Thymus (tissue), 11 donors: ENCODE data around the gene CTNNA3. TPM values are rescaled to one million over a fixed set of nuclear protein-coding genes. Genes with fewer than 3 reads are reported as not detected.

ENCODE experiments used
- DNase-seq, 9 donors: peaks; one replicate each; pipeline ENCODE4 v3.0.0-alpha.2; 2013; ENCODE audit warnings: low spot score in 9 of 9, low read depth in 6 of 9, missing footprints in 1 of 9
- H3K27ac ChIP-seq, 2 donors: one replicate each; pipeline ENCODE4 v1.5.1; 2013; ENCODE audit warnings: control low read depth in 1 of 2, low read depth in 1 of 2, low read length in 1 of 2, mild to moderate bottlenecking in 1 of 2, moderate library complexity in 1 of 2
- H3K27me3 ChIP-seq, 2 donors: one replicate each; pipeline ENCODE4 v1.5.1; 2013; ENCODE audit warnings: low read length in 1 of 2; ENCODE audit not compliant: control insufficient read depth in 2 of 2, insufficient read depth in 1 of 2
- H3K36me3 ChIP-seq, 2 donors: one replicate each; pipeline ENCODE4 v1.5.1; 2013; ENCODE audit warnings: low read length in 1 of 2, mild to moderate bottlenecking in 1 of 2, moderate library complexity in 1 of 2; ENCODE audit not compliant: control insufficient read depth in 2 of 2, insufficient read depth in 2 of 2
- H3K4me1 ChIP-seq, 2 donors: one replicate each; pipeline ENCODE4 v1.5.1; 2013; ENCODE audit warnings: low read length in 2 of 2; ENCODE audit not compliant: control insufficient read depth in 2 of 2, insufficient read depth in 2 of 2
- H3K4me3 ChIP-seq, 2 donors: one replicate each; pipeline ENCODE4 v1.5.1; 2013; ENCODE audit warnings: low read length in 2 of 2, control low read depth in 1 of 2, mild to moderate bottlenecking in 1 of 2
- H3K9me3 ChIP-seq, 2 donors: one replicate each; pipeline ENCODE4 v1.5.1; 2013; ENCODE audit warnings: low read length in 1 of 2, mild to moderate bottlenecking in 1 of 2; ENCODE audit not compliant: control insufficient read depth in 2 of 2, insufficient read depth in 1 of 2
- WGBS: extraction: QIAGEN DNeasy Blood & Tissue Kit; methylation state at CpG from one replicate; pipeline ENCODE4 v1.1.7; 2013; 5-methylcytosine and 5-hydroxymethylcytosine counted together
- polyA plus RNA-seq: library from polyadenylated mRNA; stranded (reverse); fragments of 200-250 nt; gene quantifications from one replicate; pipeline ENCODE4 v1.2.3, GENCODE V29; 2013
- total RNA-seq: library from RNA; stranded (reverse); fragments of 120-200 nt; gene quantifications from one replicate; pipeline ENCODE4 v1.2.4, GENCODE V29; 2013
- donor health status: healthy.

CTNNA3 gene
- total and polyA plus RNA-seq, 2 donors, result 0.27 to 0.28 TPM

DNA sequence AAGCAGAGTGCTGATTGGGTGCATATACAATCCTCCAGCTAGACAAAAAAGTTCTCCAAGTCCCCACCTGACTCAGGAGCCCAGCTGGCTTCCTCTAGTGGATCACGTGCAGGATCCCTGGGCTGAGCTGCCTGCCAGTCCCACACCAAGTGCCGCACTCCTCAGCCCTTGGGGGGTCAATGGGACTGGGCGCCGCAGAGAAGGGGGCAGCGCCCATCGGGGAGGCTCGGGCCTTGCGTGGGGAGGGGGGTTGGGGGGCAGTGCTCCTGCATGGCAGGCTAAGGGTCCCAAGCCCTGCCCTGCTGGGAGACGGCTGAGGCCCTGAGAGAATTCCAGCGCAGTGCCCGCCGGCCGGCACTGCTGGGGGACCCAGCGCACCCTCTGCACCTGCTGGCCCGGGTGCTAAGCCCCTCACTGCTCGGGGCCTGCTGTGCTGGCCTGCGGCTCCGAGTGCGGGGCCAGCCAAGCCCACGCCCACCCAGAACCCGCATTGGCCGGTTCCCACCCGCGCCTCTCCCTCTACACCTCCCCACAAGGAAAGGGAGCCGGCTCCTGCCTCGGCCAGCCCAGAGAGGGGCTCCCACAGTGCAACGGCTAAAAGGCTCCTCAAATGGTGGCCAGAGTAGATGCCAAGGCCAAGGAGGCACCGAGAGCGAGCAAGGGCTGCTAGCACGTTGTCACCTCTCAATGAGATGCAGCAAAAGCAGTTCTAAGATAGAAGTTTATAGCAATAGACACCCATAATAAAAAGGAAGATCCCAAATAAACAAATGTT, 1044.5 kb downstream of the CTNNA3 start:
- no peak overlapping the region for H3K27ac ChIP-seq
- H3K4me3 ChIP-seq, result no peak overlapping the region
- no peak for DNase-seq
- H3K4me1 ChIP-seq, result no peaks in the 10 kb centered on the region
- H3K36me3 ChIP-seq, result no peaks in the 10 kb centered on the region
- peaks cover 1 to 14% of the 10 kb centered on the region in 2 donors for H3K9me3 ChIP-seq
- H3K27me3 ChIP-seq, result no peaks in the 10 kb centered on the region
- 92% methylated on average over 30 of the region's 30 CpGs for WGBS

DNA sequence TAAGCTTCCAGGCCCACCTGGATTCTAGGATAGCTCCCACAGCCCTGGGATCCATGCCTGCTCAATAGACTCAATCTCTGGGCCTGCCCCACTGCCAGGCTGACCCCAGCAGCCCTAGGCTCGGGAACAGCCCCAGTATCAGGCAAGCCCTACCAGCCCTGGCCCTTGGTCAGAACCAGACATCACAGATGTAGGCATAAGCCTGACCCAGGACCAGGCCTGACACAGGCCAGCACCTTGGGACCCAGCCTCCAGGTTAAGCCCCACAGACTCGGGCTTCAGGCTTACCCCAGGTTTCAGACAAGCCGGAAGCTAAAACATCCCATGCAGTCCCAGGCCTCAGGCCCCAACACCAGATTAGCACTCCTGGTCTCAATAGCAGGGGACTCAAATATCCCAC, 1046.4 kb downstream of the CTNNA3 start:
- Histone ChIP-seq H3K9me3 (peaks cover 1 to 14% of the 10 kb centered on the region in 2 donors), H3K4me3 (no peak overlapping the region), H3K36me3 (no peaks in the 10 kb centered on the region), H3K27me3 (no peaks in the 10 kb centered on the region), H3K4me1 (no peaks in the 10 kb centered on the region), H3K27ac (no peak overlapping the region)
- 71% methylated on average over 3 of the region's 3 CpGs for WGBS
- no peak for DNase-seq

- H3K27ac ChIP-seq, result no peak overlapping the region
- no peaks in the 10 kb centered on the region for H3K36me3 ChIP-seq
- no peaks in the 10 kb centered on the region for H3K27me3 ChIP-seq
- DNase-seq, result no peak
- H3K9me3 ChIP-seq, result no peaks in the 10 kb centered on the region
- no peaks in the 10 kb centered on the region for H3K4me1 ChIP-seq
- no peak overlapping the region for H3K4me3 ChIP-seq
- 91% methylated on average over 1 of the region's 1 CpG for WGBS
Observed at GRCh38 chr10:66642217-66642616, 1053.8 kb downstream of the CTNNA3 start.

DNA sequence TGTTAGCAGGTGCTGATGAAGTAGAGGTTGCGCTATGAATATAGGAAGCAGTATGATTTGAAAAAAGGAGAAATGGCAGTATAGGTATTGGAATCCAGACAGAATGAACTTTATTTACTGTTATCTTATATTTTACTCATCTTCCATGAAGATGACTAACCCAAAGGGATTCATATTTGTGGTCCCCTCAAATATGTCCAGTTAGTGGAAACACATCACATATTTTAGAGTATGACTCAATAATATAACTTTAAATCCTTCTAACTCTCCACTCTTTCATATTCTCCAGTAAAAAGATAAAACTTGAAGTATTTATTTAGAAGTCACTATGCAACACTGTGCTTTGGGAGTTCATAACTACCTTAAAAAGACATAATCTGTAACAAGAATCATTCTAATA, 1056.6 kb downstream of the CTNNA3 start:
- 56% methylated on average over 1 of the region's 1 CpG for WGBS
- Histone ChIP-seq H3K4me1 (no peaks in the 10 kb centered on the region), H3K4me3 (no peak overlapping the region), H3K9me3 (no peaks in the 10 kb centered on the region), H3K36me3 (no peaks in the 10 kb centered on the region), H3K27me3 (no peaks in the 10 kb centered on the region), H3K27ac (no peak overlapping the region)
- DNase-seq, result no peak

GRCh38 chr10:66637273-66638036, 1058.5 kb downstream of the CTNNA3 start:
- no peak for DNase-seq
- Histone ChIP-seq H3K4me3 (no peak overlapping the region), H3K9me3 (no peaks in the 10 kb centered on the region), H3K27ac (no peak overlapping the region), H3K27me3 (no peaks in the 10 kb centered on the region), H3K4me1 (no peaks in the 10 kb centered on the region), H3K36me3 (no peaks in the 10 kb centered on the region)
- WGBS, result 75% methylated on average over 3 of the region's 3 CpGs

DNA sequence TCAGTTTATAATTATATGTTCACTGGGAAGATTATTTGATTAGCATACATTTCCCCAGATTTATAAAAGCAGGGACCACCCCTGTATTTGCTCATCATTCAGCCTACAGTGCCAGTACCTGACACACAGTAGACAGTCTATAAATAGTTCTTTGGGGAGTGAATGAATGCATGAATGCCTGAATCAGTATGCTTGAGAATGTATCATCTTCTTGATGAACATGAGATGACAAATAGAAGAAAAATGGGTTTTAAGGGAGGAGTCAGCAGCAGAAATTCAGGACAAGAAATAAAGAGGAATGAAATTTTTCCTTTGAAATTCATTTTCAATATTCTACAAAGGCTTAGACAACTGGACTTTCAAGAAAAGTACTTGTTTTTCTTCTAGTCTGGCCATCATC, 1066.0 kb downstream of the CTNNA3 start:
- no peak overlapping the region for H3K27ac ChIP-seq
- no peak for DNase-seq
- no peaks in the 10 kb centered on the region for H3K9me3 ChIP-seq
- H3K27me3 ChIP-seq, result no peaks in the 10 kb centered on the region
- H3K4me1 ChIP-seq, result no peaks in the 10 kb centered on the region
- no peak overlapping the region for H3K4me3 ChIP-seq
- no peaks in the 10 kb centered on the region for H3K36me3 ChIP-seq

DNA sequence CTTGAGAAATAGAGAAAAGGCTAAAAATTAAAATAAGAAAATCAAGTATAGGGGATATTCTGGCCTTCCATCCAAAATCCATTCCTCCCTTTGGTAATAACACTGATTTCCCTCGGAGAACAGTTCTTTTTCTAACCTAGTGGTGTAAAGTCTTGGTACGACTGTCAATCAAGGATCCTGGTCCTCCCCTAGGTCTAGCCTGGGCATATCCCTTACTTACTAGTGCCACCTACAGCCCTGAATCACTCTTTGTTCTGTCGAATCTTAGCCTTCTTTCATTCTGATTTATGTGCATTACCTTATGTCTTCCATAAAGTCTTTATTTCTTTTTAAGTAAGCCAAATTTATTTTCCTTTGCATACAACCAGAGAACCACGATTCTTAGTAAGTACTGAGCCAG, 1068.8 kb downstream of the CTNNA3 start:
- no peak for DNase-seq
- 48% methylated on average over 4 of the region's 4 CpGs for WGBS

DNA sequence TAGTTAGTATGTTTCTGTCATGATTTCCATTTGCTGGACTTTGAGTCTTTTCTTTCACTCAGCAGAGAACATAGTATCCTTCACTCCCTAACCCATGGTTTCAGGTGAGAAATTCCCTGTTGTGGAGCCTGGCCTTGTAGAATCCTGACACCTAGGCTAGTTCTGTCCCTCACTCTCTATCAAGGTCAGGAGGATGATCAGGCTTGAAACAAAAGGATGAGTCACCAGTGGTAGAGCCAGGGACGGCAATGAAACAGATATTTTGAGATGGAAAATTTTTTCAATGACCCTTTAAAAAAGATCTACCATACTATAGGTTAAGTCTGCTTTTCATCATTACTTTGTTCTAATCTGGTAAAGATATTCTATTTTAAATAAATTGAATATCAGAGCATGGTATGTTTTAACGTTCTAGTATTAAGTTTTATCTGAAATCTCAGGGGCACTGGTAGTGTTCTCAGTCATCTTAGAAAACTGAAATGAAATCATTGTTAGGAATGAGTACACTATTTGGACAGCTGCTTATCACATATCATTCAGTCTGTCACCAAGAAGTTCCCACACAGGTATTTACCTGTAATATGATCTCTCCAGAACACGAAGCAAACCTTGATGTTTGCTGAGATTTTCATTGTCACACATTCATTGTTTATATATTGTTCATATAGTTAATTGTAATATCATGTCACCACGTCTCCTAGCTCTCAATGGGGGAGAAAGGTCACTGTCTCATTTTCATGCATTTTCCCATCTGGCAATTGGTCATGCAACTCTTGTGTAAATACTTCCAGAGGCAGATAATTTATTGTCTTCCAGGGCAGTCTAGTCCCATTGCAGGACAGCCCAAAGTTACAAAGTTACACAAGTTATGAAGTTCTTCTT, 1070.0 kb downstream of the CTNNA3 start:
- H3K27ac ChIP-seq, result no peak overlapping the region

More for the DNA sequence above, 1068.8 kb downstream of the CTNNA3 start:
- Histone ChIP-seq H3K36me3 (no peaks in the 10 kb centered on the region), H3K4me3 (no peak overlapping the region), H3K9me3 (no peaks in the 10 kb centered on the region), H3K4me1 (no peaks in the 10 kb centered on the region), H3K27me3 (no peaks in the 10 kb centered on the region), H3K27ac (no peak overlapping the region)

GRCh38 chr10:66622050-66622449, 1073.9 kb downstream of the CTNNA3 start:
- no peak for DNase-seq
- no peaks in the 10 kb centered on the region for H3K27me3 ChIP-seq
- no peak overlapping the region for H3K4me3 ChIP-seq
- H3K9me3 ChIP-seq, result no peaks in the 10 kb centered on the region
- H3K27ac ChIP-seq, result no peak overlapping the region
- H3K36me3 ChIP-seq, result no peaks in the 10 kb centered on the region
- H3K4me1 ChIP-seq, result no peaks in the 10 kb centered on the region

More for the DNA sequence above, 1070.0 kb downstream of the CTNNA3 start:
- 66% methylated on average over 4 of the region's 4 CpGs for WGBS
- H3K9me3 ChIP-seq, result no peaks in the 10 kb centered on the region
- H3K27me3 ChIP-seq, result no peaks in the 10 kb centered on the region
- H3K4me1 ChIP-seq, result no peaks in the 10 kb centered on the region
- H3K36me3 ChIP-seq, result no peaks in the 10 kb centered on the region
- no peak for DNase-seq
- H3K4me3 ChIP-seq, result no peak overlapping the region
